ENCODE results near the gene CCDC188. TPM values are rescaled to one million over a fixed set of nuclear protein-coding genes. Genes with fewer than 3 reads are reported as not detected.

CCDC188 gene
- total RNA-seq, 1 experiment from 2014 or later: not detected

- BruUV-seq (replicated peaks): no TSS peak
- intact Hi-C loops (cut with micrococcal nuclease; ENCODE audit: unreplicated experiment): no loop called here
- H3K4me1 Mint-ChIP-seq (ENCODE audit: low read depth, unreplicated experiment): no peaks in the 10 kb centered on the region
- CTCF ChIA-PET: no interaction called here
- no peak for TF ChIP-seq CTCF (IDR thresholded peaks at IDR 0.05; ENCODE audit: unreplicated experiment)
- no peak overlapping the region for H3K27ac Mint-ChIP-seq (ENCODE audit: unreplicated experiment)
- H3K27me3 Mint-ChIP-seq (ENCODE audit: unreplicated experiment): peaks cover 81% of the 10 kb centered on the region
- H3K36me3 Mint-ChIP-seq (ENCODE audit: insufficient read depth, unreplicated experiment): peaks cover 3% of the 10 kb centered on the region
- no peak overlapping the region for H3K4me3 Mint-ChIP-seq (ENCODE audit: low read depth, unreplicated experiment)
- no peak for DNase-seq
- no peaks in the 10 kb centered on the region for H3K9me3 Mint-ChIP-seq (ENCODE audit: low read depth, unreplicated experiment)
Measured at GRCh38 chr22:20177217-20177911, 26.5 kb upstream of the CCDC188 start.

- Mint-ChIP-seq H3K4me1 (ENCODE audit: low read depth, unreplicated experiment) (no peaks in the 10 kb centered on the region), H3K36me3 (ENCODE audit: insufficient read depth, unreplicated experiment) (peaks cover 3% of the 10 kb centered on the region), H3K9me3 (ENCODE audit: low read depth, unreplicated experiment) (no peaks in the 10 kb centered on the region), H3K4me3 (ENCODE audit: low read depth, unreplicated experiment) (no peak overlapping the region), H3K27me3 (ENCODE audit: unreplicated experiment) (peaks cover 77% of the 10 kb centered on the region), H3K27ac (ENCODE audit: unreplicated experiment) (no peak overlapping the region)
- DNase-seq: no peak
- CTCF ChIA-PET: interaction anchor here (2.8 kb wide), 1 partner anchor 62 kb away, joined by 37 read pairs; no protein-coding TSS in a partner anchor
- intact Hi-C loops (cut with micrococcal nuclease; ENCODE audit: unreplicated experiment): no loop called here
- no TSS peak for BruUV-seq (replicated peaks)
- no peak for TF ChIP-seq CTCF (IDR thresholded peaks at IDR 0.05; ENCODE audit: unreplicated experiment)
Measured at GRCh38 chr22:20176421-20177085, 25.7 kb upstream of the CCDC188 start.

DNA sequence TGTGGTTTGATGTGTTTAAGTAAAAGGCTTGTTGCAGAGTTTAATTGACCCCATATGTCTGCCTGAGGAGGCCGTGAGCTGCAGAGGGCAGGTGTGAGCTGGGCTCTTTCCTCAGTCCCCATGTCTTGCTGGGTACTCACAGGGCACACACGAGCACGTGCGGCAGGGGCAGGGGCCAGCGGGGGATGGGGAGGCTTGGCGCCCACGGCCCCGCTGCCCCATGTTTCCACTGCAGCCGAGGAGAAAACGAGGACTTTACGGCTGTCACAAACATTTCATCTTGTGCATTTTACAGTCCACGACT is 24.7 kb upstream of the CCDC188 start:
- Mint-ChIP-seq H3K27ac (ENCODE audit: unreplicated experiment) (no peak overlapping the region), H3K4me3 (ENCODE audit: low read depth, unreplicated experiment) (no peak overlapping the region), H3K36me3 (ENCODE audit: insufficient read depth, unreplicated experiment) (peaks cover 3% of the 10 kb centered on the region), H3K4me1 (ENCODE audit: low read depth, unreplicated experiment) (no peaks in the 10 kb centered on the region), H3K9me3 (ENCODE audit: low read depth, unreplicated experiment) (no peaks in the 10 kb centered on the region), H3K27me3 (ENCODE audit: unreplicated experiment) (peaks cover 75% of the 10 kb centered on the region)
- TF ChIP-seq CTCF (IDR thresholded peaks at IDR 0.05; ENCODE audit: unreplicated experiment): no peak
- BruUV-seq (replicated peaks): no TSS peak
- intact Hi-C loops (cut with micrococcal nuclease; ENCODE audit: unreplicated experiment): loop anchor here (1.0 kb wide), 1 partner anchor 63 kb away; no protein-coding TSS in a partner anchor
- no peak for DNase-seq
- CTCF ChIA-PET: interaction anchor here (0.6 to 2.8 kb wide), 4 partner anchors 19 to 209 kb away, joined by 3 to 37 read pairs (median 4); no protein-coding TSS in a partner anchor

GRCh38 chr22:20174785-20175596 is 24.1 kb upstream of the CCDC188 start:
- peaks cover 3% of the 10 kb centered on the region for H3K36me3 Mint-ChIP-seq (ENCODE audit: insufficient read depth, unreplicated experiment)
- no peaks in the 10 kb centered on the region for H3K9me3 Mint-ChIP-seq (ENCODE audit: low read depth, unreplicated experiment)
- peak; percentile 55 for DNase-seq
- H3K27ac Mint-ChIP-seq (ENCODE audit: unreplicated experiment): no peak overlapping the region
- peaks cover 75% of the 10 kb centered on the region for H3K27me3 Mint-ChIP-seq (ENCODE audit: unreplicated experiment)
- intact Hi-C loops (cut with micrococcal nuclease; ENCODE audit: unreplicated experiment): loop anchor here (1.0 kb wide), 1 partner anchor 63 kb away; no protein-coding TSS in a partner anchor
- CTCF ChIA-PET: interaction anchor here (0.6 to 2.8 kb wide), 4 partner anchors 18 to 209 kb away, joined by 3 to 37 read pairs (median 4); no protein-coding TSS in a partner anchor
- no peaks in the 10 kb centered on the region for H3K4me1 Mint-ChIP-seq (ENCODE audit: low read depth, unreplicated experiment)
- peak; percentile 47 for TF ChIP-seq CTCF (IDR thresholded peaks at IDR 0.05; ENCODE audit: unreplicated experiment)
- BruUV-seq (replicated peaks): no TSS peak
- H3K4me3 Mint-ChIP-seq (ENCODE audit: low read depth, unreplicated experiment): no peak overlapping the region
